K562 (cell line): ENCODE data around the gene GNAT2. TPM values are rescaled to one million over a fixed set of nuclear protein-coding genes. Genes with fewer than 3 reads are reported as not detected.
A peak's percentile ranks its signal among the peaks of the same experiment; 100 is the strongest.

Experiments used
- microRNA counts: library from miRNA; unstranded; fragments of <30 nt; microRNA quantifications from one replicate; lab custom pipeline; 2016
- polyA plus RNA-seq, 8 experiments: library from polyadenylated mRNA; depleted of rRNA in 4 of 8; stranded (reverse) in 5 of 8; unstranded in 3 of 8; fragments of >200 nt; fragmentation: Nextera tagmentation in 2 of 8; fragmentation: Illumina TruSeq in 1 of 8; extraction: Ambion mirVana in 2 of 8; extraction: Trizol in 1 of 8; gene quantifications; 2 replicates each; pipeline versions ENCODE4 v1.2.1 to v1.2.3, GENCODE V29; 2011 to 2014; ENCODE audit warnings: inconsistent platforms in 1 of 8, missing spikeins in 1 of 8
- small RNA-seq: library from RNA; depleted of rRNA; stranded (forward); fragments of <200 nt; gene quantifications from one replicate; pipeline ENCODE3, GENCODE V24; 2014
- total RNA-seq, 7 experiments: library from RNA; depleted of rRNA in 6 of 7; stranded (reverse); fragments of >200 nt in 6 of 7; fragmentation: Illumina TruSeq in 2 of 7; extraction: Trizol in 2 of 7; gene quantifications; 2 replicates each; pipeline versions ENCODE4 v1.2.1 to v1.2.3, GENCODE V29; 2011 to 2021; ENCODE audit warnings: low replicate concordance in 1 of 7

The GNAT2 gene
- total and polyA plus RNA-seq, 9 of the 15 experiments (the other 6 are each of a cell fraction or from before 2014, with no cell fraction given): 0.06 to 0.52 (median 0.24) TPM; not detected in 1

MicroRNAs within 50 kb of the gene (microRNA counts, 767-probe panel; counts per million panel counts)
- 5,157 counts per million, percentile 90 among the panel's probes with 10 or more counts for microRNA hsa-miR-197-3p (lab: Ali Mortazavi, UCI)

Small RNA genes lying within 50 kb of the gene (small RNA-seq; reads per million reads assigned to genes)
- not detected for gene RNU6V

Other genes starting within 250 kb of the GNAT2 start
Only the 7 nearest of the 15 such genes appear.
- gene GPR61, start 79.7 kb downstream of the GNAT2 start, total RNA-seq (2014; rRNA removed): not detected in 2 replicates
- gene GPR61, start 79.7 kb downstream of the GNAT2 start, total RNA-seq (2014; rRNA removed; fragmentation: Illumina TruSeq; extraction: Trizol): 0.04 TPM in 1 of 2 replicates, not detected in the other
- gene GPR61, start 79.7 kb downstream of the GNAT2 start, total RNA-seq (2015; rRNA removed; fragmentation: Illumina TruSeq; extraction: Trizol): 0.15 TPM in 1 of 2 replicates, not detected in the other
- gene GPR61, start 79.7 kb downstream of the GNAT2 start, total RNA-seq (2021): not detected in 2 replicates
- gene GPR61, start 79.7 kb downstream of the GNAT2 start, polyA plus RNA-seq (2011; rRNA removed): 0.15 TPM in 1 of 2 replicates, not detected in the other
- gene GPR61, start 79.7 kb downstream of the GNAT2 start, polyA plus RNA-seq (2014; fragmentation: Illumina TruSeq; extraction: Trizol): not detected in 2 replicates
- 1 to 10 TPM in 1 of 2 experiments, under 1 TPM in 1; 0.65 to 1.1 TPM for gene GPR61, start 79.7 kb downstream of the GNAT2 start, polyA plus RNA-seq (2014; fragmentation: Nextera tagmentation; extraction: Ambion mirVana)
- 0.25 TPM in 1 of 2 replicates, not detected in the other for gene GPR61, start 79.7 kb downstream of the GNAT2 start, polyA plus RNA-seq (2014; rRNA removed)
- gene GNAI3, start 71.0 kb downstream of the GNAT2 start, total RNA-seq (2014; rRNA removed): 7.1 and 7.9 TPM in 2 replicates
- 12.9 and 14.3 TPM in 2 replicates for gene GNAI3, start 71.0 kb downstream of the GNAT2 start, total RNA-seq (2014; rRNA removed; fragmentation: Illumina TruSeq; extraction: Trizol)
- gene GNAI3, start 71.0 kb downstream of the GNAT2 start, total RNA-seq (2015; rRNA removed; fragmentation: Illumina TruSeq; extraction: Trizol): 11.0 and 11.9 TPM in 2 replicates
- 9.1 TPM in 2 replicates for gene GNAI3, start 71.0 kb downstream of the GNAT2 start, total RNA-seq (2021)
- gene GNAI3, start 71.0 kb downstream of the GNAT2 start, polyA plus RNA-seq (2011; rRNA removed): 8.8 and 13.2 TPM in 2 replicates
- 8.5 and 8.9 TPM in 2 replicates for gene GNAI3, start 71.0 kb downstream of the GNAT2 start, polyA plus RNA-seq (2014; fragmentation: Illumina TruSeq; extraction: Trizol)
- gene GNAI3, start 71.0 kb downstream of the GNAT2 start, polyA plus RNA-seq (2014; fragmentation: Nextera tagmentation; extraction: Ambion mirVana): 1 to 10 TPM; 6.9 to 8.0 TPM
- 6.3 and 6.8 TPM in 2 replicates for gene GNAI3, start 71.0 kb downstream of the GNAT2 start, polyA plus RNA-seq (2014; rRNA removed)
- 51.0 and 57.1 TPM in 2 replicates for gene AMPD2, start 221 bp upstream of the GNAT2 start, total RNA-seq (2014; rRNA removed)
- gene AMPD2, start 221 bp upstream of the GNAT2 start, total RNA-seq (2014; rRNA removed; fragmentation: Illumina TruSeq; extraction: Trizol): 11.5 and 17.8 TPM in 2 replicates
- 27.1 and 28.4 TPM in 2 replicates for gene AMPD2, start 221 bp upstream of the GNAT2 start, total RNA-seq (2015; rRNA removed; fragmentation: Illumina TruSeq; extraction: Trizol)
- gene AMPD2, start 221 bp upstream of the GNAT2 start, total RNA-seq (2021): 74.1 and 77.7 TPM in 2 replicates
- gene AMPD2, start 221 bp upstream of the GNAT2 start, polyA plus RNA-seq (2011; rRNA removed): 28.2 and 67.7 TPM in 2 replicates
- gene AMPD2, start 221 bp upstream of the GNAT2 start, polyA plus RNA-seq (2014; fragmentation: Illumina TruSeq; extraction: Trizol): 48.2 and 51.1 TPM in 2 replicates
- gene AMPD2, start 221 bp upstream of the GNAT2 start, polyA plus RNA-seq (2014; fragmentation: Nextera tagmentation; extraction: Ambion mirVana): 1 to 10 TPM; 2.0 to 4.0 TPM
- gene AMPD2, start 221 bp upstream of the GNAT2 start, polyA plus RNA-seq (2014; rRNA removed): 43.8 and 55.6 TPM in 2 replicates
- 18.8 and 26.8 TPM in 2 replicates for gene GSTM4, start 36.5 kb upstream of the GNAT2 start, total RNA-seq (2014; rRNA removed)
- 21.0 and 22.2 TPM in 2 replicates for gene GSTM4, start 36.5 kb upstream of the GNAT2 start, total RNA-seq (2014; rRNA removed; fragmentation: Illumina TruSeq; extraction: Trizol)
- gene GSTM4, start 36.5 kb upstream of the GNAT2 start, total RNA-seq (2015; rRNA removed; fragmentation: Illumina TruSeq; extraction: Trizol): 25.0 and 29.7 TPM in 2 replicates
- gene GSTM4, start 36.5 kb upstream of the GNAT2 start, total RNA-seq (2021): 38.8 and 41.0 TPM in 2 replicates
- 45.0 and 57.0 TPM in 2 replicates for gene GSTM4, start 36.5 kb upstream of the GNAT2 start, polyA plus RNA-seq (2011; rRNA removed)
- gene GSTM4, start 36.5 kb upstream of the GNAT2 start, polyA plus RNA-seq (2014; fragmentation: Illumina TruSeq; extraction: Trizol): 53.4 and 56.1 TPM in 2 replicates
- 10 to 100 TPM; 30.5 to 39.2 TPM for gene GSTM4, start 36.5 kb upstream of the GNAT2 start, polyA plus RNA-seq (2014; fragmentation: Nextera tagmentation; extraction: Ambion mirVana)
- 38.4 and 46.2 TPM in 2 replicates for gene GSTM4, start 36.5 kb upstream of the GNAT2 start, polyA plus RNA-seq (2014; rRNA removed)
- 1.6 TPM in 2 replicates for gene GSTM2, start 48.4 kb upstream of the GNAT2 start, total RNA-seq (2014; rRNA removed)
- 2.5 and 2.6 TPM in 2 replicates for gene GSTM2, start 48.4 kb upstream of the GNAT2 start, total RNA-seq (2014; rRNA removed; fragmentation: Illumina TruSeq; extraction: Trizol)
- gene GSTM2, start 48.4 kb upstream of the GNAT2 start, total RNA-seq (2015; rRNA removed; fragmentation: Illumina TruSeq; extraction: Trizol): 4.2 TPM in 2 replicates
- 6.4 and 6.8 TPM in 2 replicates for gene GSTM2, start 48.4 kb upstream of the GNAT2 start, total RNA-seq (2021)
- gene GSTM2, start 48.4 kb upstream of the GNAT2 start, polyA plus RNA-seq (2011; rRNA removed): 5.4 and 11.9 TPM in 2 replicates
- gene GSTM2, start 48.4 kb upstream of the GNAT2 start, polyA plus RNA-seq (2014; fragmentation: Illumina TruSeq; extraction: Trizol): 8.6 and 10.9 TPM in 2 replicates
- gene GSTM2, start 48.4 kb upstream of the GNAT2 start, polyA plus RNA-seq (2014; fragmentation: Nextera tagmentation; extraction: Ambion mirVana): 10 to 100 TPM; 12.4 to 15.1 TPM
- 7.6 and 7.7 TPM in 2 replicates for gene GSTM2, start 48.4 kb upstream of the GNAT2 start, polyA plus RNA-seq (2014; rRNA removed)
- not detected in 2 replicates for gene GSTM1, start 68.2 kb upstream of the GNAT2 start, total RNA-seq (2014; rRNA removed)
- gene GSTM1, start 68.2 kb upstream of the GNAT2 start, total RNA-seq (2014; rRNA removed; fragmentation: Illumina TruSeq; extraction: Trizol): not detected in 2 replicates
- gene GSTM1, start 68.2 kb upstream of the GNAT2 start, total RNA-seq (2015; rRNA removed; fragmentation: Illumina TruSeq; extraction: Trizol): not detected in 2 replicates
- gene GSTM1, start 68.2 kb upstream of the GNAT2 start, total RNA-seq (2021): not detected in 2 replicates
- 0.14 TPM in 1 of 2 replicates, not detected in the other for gene GSTM1, start 68.2 kb upstream of the GNAT2 start, polyA plus RNA-seq (2011; rRNA removed)
- not detected in 2 replicates for gene GSTM1, start 68.2 kb upstream of the GNAT2 start, polyA plus RNA-seq (2014; fragmentation: Illumina TruSeq; extraction: Trizol)
- not detected for gene GSTM1, start 68.2 kb upstream of the GNAT2 start, polyA plus RNA-seq (2014; fragmentation: Nextera tagmentation; extraction: Ambion mirVana)
- not detected in 2 replicates for gene GSTM1, start 68.2 kb upstream of the GNAT2 start, polyA plus RNA-seq (2014; rRNA removed)
- gene GSTM5, start 92.6 kb upstream of the GNAT2 start, total RNA-seq (2014; rRNA removed): not detected in 2 replicates
- gene GSTM5, start 92.6 kb upstream of the GNAT2 start, total RNA-seq (2014; rRNA removed; fragmentation: Illumina TruSeq; extraction: Trizol): not detected in 2 replicates
- gene GSTM5, start 92.6 kb upstream of the GNAT2 start, total RNA-seq (2015; rRNA removed; fragmentation: Illumina TruSeq; extraction: Trizol): not detected in 2 replicates
- gene GSTM5, start 92.6 kb upstream of the GNAT2 start, total RNA-seq (2021): not detected in 2 replicates
- not detected in 2 replicates for gene GSTM5, start 92.6 kb upstream of the GNAT2 start, polyA plus RNA-seq (2011; rRNA removed)
- gene GSTM5, start 92.6 kb upstream of the GNAT2 start, polyA plus RNA-seq (2014; fragmentation: Illumina TruSeq; extraction: Trizol): not detected in 2 replicates
- not detected for gene GSTM5, start 92.6 kb upstream of the GNAT2 start, polyA plus RNA-seq (2014; fragmentation: Nextera tagmentation; extraction: Ambion mirVana)
- not detected in 2 replicates for gene GSTM5, start 92.6 kb upstream of the GNAT2 start, polyA plus RNA-seq (2014; rRNA removed)